ENCODE results near the gene SLC40A1. TPM values are rescaled to one million over a fixed set of nuclear protein-coding genes. Genes with fewer than 3 reads are reported as not detected.

The SLC40A1 gene
- total RNA-seq, 2 donors from 2014 or later, result 86.7 to 169 TPM

Other genes with a start within 250 kb of the SLC40A1 start
- 10 to 100 TPM; 15.3 to 30.7 TPM for gene WDR75, start 139.3 kb downstream of the SLC40A1 start, total RNA-seq
- 10 to 100 TPM; 35.5 to 36.1 TPM for gene ASNSD1, start 80.7 kb upstream of the SLC40A1 start, total RNA-seq
- gene ANKAR, start 93.9 kb upstream of the SLC40A1 start, total RNA-seq, result 10 to 100 TPM; 10.3 to 13.5 TPM
- gene OSGEPL1, start 182.0 kb upstream of the SLC40A1 start, total RNA-seq, result 10 to 100 TPM; 11.7 to 13.7 TPM
- 10 to 100 TPM; 48.0 to 86.7 TPM for gene ORMDL1, start 203.6 kb upstream of the SLC40A1 start, total RNA-seq
- gene PMS1, start 203.7 kb upstream of the SLC40A1 start, total RNA-seq, result 10 to 100 TPM; 22.3 to 23.8 TPM